AG09309 (cell line): ENCODE data around the gene UNC13B.

Source experiments
- DNase-seq: peaks from one replicate; pipeline ENCODE4 v3.0.0-alpha.2; 2010; ENCODE audit warnings: low read depth
- H3K4me3 ChIP-seq: 2 replicates; pipeline ENCODE4 v1.5.1; 2011; ENCODE audit warnings: mild to moderate bottlenecking, low read depth, low read length, moderate library complexity; ENCODE audit not compliant: control insufficient read depth
- TF ChIP-seq, protein P1 (sequence below): IDR thresholded peaks from 2 replicates; pipeline ENCODE4 v1.5.1; 2011; ENCODE audit warnings: mild to moderate bottlenecking, low read depth, low read length, inconsistent platforms; ENCODE audit not compliant: insufficient read depth, control insufficient read depth; ENCODE audit errors: missing control alignments

The UNC13B gene

DNA sequence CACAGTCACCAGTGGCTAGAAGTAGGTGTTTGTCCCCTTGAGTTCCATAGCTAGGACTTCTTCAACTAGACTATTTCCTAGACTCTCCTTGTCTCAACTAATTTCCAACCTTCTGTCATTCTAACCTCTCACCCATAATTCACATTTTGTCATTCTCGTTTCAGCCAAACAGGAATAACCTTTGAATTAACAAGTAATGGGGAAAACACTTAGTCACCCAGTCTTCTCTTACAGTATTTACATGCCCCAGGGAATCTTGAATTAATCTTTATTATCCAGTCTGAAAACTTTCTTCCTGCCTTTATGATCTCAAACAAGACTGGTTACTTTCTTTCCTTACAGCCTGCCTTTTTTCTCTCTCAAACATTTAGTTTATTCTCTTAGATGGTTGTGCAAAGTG lies 264.8 kb downstream of the UNC13B start:
- no peak overlapping the region for H3K4me3 ChIP-seq
- TF ChIP-seq, protein P1, sequence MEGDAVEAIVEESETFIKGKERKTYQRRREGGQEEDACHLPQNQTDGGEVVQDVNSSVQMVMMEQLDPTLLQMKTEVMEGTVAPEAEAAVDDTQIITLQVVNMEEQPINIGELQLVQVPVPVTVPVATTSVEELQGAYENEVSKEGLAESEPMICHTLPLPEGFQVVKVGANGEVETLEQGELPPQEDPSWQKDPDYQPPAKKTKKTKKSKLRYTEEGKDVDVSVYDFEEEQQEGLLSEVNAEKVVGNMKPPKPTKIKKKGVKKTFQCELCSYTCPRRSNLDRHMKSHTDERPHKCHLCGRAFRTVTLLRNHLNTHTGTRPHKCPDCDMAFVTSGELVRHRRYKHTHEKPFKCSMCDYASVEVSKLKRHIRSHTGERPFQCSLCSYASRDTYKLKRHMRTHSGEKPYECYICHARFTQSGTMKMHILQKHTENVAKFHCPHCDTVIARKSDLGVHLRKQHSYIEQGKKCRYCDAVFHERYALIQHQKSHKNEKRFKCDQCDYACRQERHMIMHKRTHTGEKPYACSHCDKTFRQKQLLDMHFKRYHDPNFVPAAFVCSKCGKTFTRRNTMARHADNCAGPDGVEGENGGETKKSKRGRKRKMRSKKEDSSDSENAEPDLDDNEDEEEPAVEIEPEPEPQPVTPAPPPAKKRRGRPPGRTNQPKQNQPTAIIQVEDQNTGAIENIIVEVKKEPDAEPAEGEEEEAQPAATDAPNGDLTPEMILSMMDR, result no peak
- DNase-seq, result no peak

DNA sequence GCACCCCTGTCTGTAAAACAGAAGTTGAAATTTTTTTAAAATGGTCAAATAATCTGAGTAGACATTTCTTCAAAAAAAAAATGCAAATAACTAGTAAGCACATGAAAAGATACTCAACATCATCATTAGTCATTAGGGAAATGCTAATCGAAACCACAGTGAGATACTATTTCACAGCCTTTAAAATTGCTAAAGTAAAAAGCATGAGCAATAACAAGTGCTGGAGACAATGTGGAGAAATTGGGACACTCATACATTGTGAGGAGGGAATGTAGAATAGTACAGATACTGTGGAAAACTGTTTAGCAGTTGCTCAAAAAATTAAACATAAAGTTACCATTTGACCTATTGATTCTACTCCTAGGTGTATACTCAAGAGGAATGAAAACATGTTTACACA lies 269.7 kb downstream of the UNC13B start:
- no peak for DNase-seq
- TF ChIP-seq, protein P1, result no peak
- H3K4me3 ChIP-seq, result no peak overlapping the region

DNA sequence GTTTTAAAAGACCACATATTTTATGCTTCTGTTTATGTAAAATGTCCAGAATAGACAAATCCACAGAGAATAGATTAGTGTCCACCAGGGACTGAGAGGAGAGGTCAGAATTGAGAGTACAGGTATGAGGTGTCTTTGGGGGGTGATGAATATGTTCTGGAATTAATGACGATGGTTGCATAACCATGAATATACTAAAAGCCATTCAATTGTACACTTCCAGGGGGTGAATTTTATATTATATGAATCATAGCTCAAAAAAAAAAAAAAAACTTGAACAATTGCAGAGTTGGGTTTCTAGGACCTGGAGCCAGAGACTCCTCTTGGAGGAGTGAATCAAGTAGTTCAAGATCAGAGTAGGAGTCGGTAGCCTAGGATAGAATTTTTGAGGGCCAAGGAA lies 270.3 kb downstream of the UNC13B start:
- H3K4me3 ChIP-seq, result no peak overlapping the region
- TF ChIP-seq, protein P1, result no peak

DNA sequence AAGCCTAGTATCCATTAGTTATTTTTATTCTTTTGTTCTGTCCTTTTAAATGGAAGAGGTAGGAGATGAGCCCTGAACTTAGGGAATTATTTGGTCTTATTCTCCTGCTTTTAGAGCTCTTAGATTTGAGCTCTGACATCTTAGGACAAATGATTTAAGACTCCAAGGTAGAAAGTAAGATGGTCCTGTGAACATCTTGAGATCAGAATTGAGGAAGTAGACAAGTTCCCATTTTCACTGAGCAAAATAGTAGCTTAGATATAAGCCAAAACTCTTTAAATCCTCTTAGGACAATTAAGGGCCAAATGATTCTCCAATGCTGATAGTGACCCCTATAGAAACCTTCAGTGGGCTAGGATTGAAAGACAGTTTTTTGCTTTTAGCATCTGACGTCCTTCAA lies 275.1 kb downstream of the UNC13B start:
- DNase-seq, result no peak
- TF ChIP-seq, protein P1, result no peak
- no peak overlapping the region for H3K4me3 ChIP-seq

More for the DNA sequence above, 270.3 kb downstream of the UNC13B start:
- no peak for DNase-seq

DNA sequence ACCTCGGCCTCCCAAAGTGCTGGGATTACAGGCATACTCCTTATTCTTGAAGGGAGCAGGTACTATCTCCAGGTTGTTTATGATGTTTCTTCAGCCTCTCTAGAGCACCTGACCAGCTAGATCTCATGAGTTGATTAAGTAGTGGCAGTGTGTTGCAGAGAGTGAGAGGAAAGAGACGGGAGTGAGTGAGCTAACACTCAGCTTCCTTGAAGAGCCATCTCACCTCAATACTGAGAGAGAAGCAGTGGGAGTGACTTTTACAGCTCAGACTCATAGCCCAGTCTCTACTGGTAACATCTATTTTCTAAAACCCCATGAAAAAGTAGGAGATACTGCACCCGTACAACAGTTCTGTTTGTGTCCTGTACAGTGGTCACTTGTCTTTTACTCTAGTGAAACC lies 284.2 kb downstream of the UNC13B start:
- no peak for DNase-seq
- TF ChIP-seq, protein P1, result no peak
- H3K4me3 ChIP-seq, result no peak overlapping the region

DNA sequence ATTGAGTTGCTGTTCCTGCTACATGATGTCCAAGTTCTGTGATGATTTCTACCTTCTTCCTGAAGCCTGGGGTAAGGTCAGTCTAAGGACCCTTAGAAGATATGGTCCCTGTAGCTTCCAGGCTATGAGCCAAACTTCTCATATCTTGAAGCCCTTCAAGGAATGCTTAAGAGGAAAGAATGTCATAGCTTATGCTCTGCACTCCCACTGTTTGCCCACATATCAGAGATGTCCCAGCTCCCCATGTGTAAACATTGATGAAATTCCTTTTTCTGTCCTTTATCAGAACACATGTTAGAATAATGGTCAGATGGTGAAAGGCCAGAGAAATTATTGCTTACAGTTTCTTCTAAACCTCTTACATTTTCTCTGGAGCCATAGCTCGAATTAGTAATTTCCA lies 286.7 kb downstream of the UNC13B start:
- no peak for DNase-seq
- TF ChIP-seq, protein P1, result no peak
- H3K4me3 ChIP-seq, result no peak overlapping the region

DNA sequence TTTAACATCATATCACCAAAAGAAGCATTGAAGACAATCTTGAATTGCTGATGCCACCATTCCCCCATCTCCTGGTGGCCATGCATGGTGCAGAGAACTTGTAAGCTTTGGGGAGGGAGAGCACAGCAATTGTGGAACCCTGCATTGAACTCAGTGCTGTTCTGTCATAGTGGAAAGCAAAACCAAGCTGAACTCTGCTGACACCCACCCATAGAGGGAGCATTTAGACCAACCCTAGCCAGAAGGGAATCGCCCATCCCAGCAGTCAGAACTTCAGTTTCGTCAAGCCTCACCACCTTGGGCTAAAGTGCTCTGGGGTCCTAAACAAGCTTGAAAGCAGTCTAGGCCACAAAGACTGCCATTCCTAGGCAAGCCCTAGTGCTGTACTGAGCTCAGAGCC lies 290.7 kb downstream of the UNC13B start:
- no peak for DNase-seq

More for the DNA sequence above, 290.7 kb downstream of the UNC13B start:
- H3K4me3 ChIP-seq, result no peak overlapping the region
- TF ChIP-seq, protein P1, result peak; percentile 43
